ENCODE results near the gene BMP6. TPM values are rescaled to one million over a fixed set of nuclear protein-coding genes. Genes with fewer than 3 reads are reported as not detected.
"Not testable (repeated sequence)": the region's sequence is repeated elsewhere in the genome, so short reads cannot be mapped to it uniquely, and the experiment has no call there.

BMP6 gene
- total RNA-seq, 1 donor from 2014 or later = 0.41 TPM

- H4K20me1 ChIP-seq (ENCODE audit: low read depth) = peaks cover 36% of the 10 kb centered on the region
- H3K27ac ChIP-seq = no peak overlapping the region
- H3F3A ChIP-seq (ENCODE audit: low read depth) = peaks cover 17% of the 10 kb centered on the region
- no peaks in the 10 kb centered on the region for H3K9me3 Mint-ChIP-seq
- TF ChIP-seq CTCF (IDR thresholded peaks at IDR 0.05) (no peak), EZH2phosphoT487 (IDR thresholded peaks at IDR 0.05) (no peak), EZH2 (IDR thresholded peaks at IDR 0.05) (no peak)
- peaks cover 17% of the 10 kb centered on the region for H3K4me1 ChIP-seq
- no peak overlapping the region for H3K27ac Mint-ChIP-seq
- no peaks in the 10 kb centered on the region for H3K9me3 ChIP-seq (ENCODE audit: low read depth)
- H3K4me2 ChIP-seq = no peak overlapping the region
- peaks cover 8% of the 10 kb centered on the region for H3K36me3 ChIP-seq
- H3K36me3 Mint-ChIP-seq = peaks cover 48% of the 10 kb centered on the region
- H2AFZ ChIP-seq (replicated peaks) = no peak overlapping the region
- no peak overlapping the region for H3K4me3 Mint-ChIP-seq
- no peaks in the 10 kb centered on the region for H3K27me3 Mint-ChIP-seq (ENCODE audit: insufficient read depth, low read depth)
- no peak for DNase-seq (ENCODE audit: low spot score)
- H3K79me2 ChIP-seq (ENCODE audit: low read depth) = no peaks in the 10 kb centered on the region
- H3K27me3 ChIP-seq = no peaks in the 10 kb centered on the region
- H3K4me3 ChIP-seq = no peak overlapping the region
- H3K9ac ChIP-seq = no peak overlapping the region
- no peaks in the 10 kb centered on the region for H3K4me1 Mint-ChIP-seq
Measured at GRCh38 chr6:7897461-7898192, 171.7 kb downstream of the BMP6 start.

- not testable (repeated sequence) for H2AFZ ChIP-seq (replicated peaks); H3K4me2 ChIP-seq; H3K9ac ChIP-seq; H3K27me3 ChIP-seq; H3K4me3 Mint-ChIP-seq; H3K4me1 Mint-ChIP-seq; H3K79me2 ChIP-seq (ENCODE audit: low read depth); H3K4me3 ChIP-seq; H3K27me3 Mint-ChIP-seq (ENCODE audit: insufficient read depth, low read depth); H3K36me3 ChIP-seq; DNase-seq (ENCODE audit: low spot score); H3K27ac ChIP-seq; H3K9me3 ChIP-seq (ENCODE audit: low read depth); H3K9me3 Mint-ChIP-seq; H3K27ac Mint-ChIP-seq
- Histone ChIP-seq H3F3A (ENCODE audit: low read depth) (peaks cover 17% of the 10 kb centered on the region), H3K4me1 (peaks cover 17% of the 10 kb centered on the region), H4K20me1 (ENCODE audit: low read depth) (peaks cover 36% of the 10 kb centered on the region)
- peaks cover 52% of the 10 kb centered on the region for H3K36me3 Mint-ChIP-seq
Measured at GRCh38 chr6:7898193-7898586, 172.3 kb downstream of the BMP6 start.

GRCh38 chr6:7899101-7899888, 173.4 kb downstream of the BMP6 start:
- H3K36me3 Mint-ChIP-seq = peaks cover 46% of the 10 kb centered on the region
- H3K27me3 ChIP-seq = no peaks in the 10 kb centered on the region
- H3K27ac Mint-ChIP-seq = no peak overlapping the region
- no peak overlapping the region for H3K4me3 Mint-ChIP-seq
- H3K27me3 Mint-ChIP-seq (ENCODE audit: insufficient read depth, low read depth) = no peaks in the 10 kb centered on the region
- peaks cover 36% of the 10 kb centered on the region for H4K20me1 ChIP-seq (ENCODE audit: low read depth)
- H3K9me3 Mint-ChIP-seq = no peaks in the 10 kb centered on the region
- H3K4me3 ChIP-seq = no peak overlapping the region
- H3K27ac ChIP-seq = peak overlapping the region; percentile 71
- H3K79me2 ChIP-seq (ENCODE audit: low read depth) = no peaks in the 10 kb centered on the region
- peaks cover 17% of the 10 kb centered on the region for H3K4me1 ChIP-seq
- H3K9ac ChIP-seq = no peak overlapping the region
- no peak overlapping the region for H2AFZ ChIP-seq (replicated peaks)
- peak overlapping the region; percentile 5 for H3K4me2 ChIP-seq
- no peaks in the 10 kb centered on the region for H3K4me1 Mint-ChIP-seq
- peaks cover 8% of the 10 kb centered on the region for H3K36me3 ChIP-seq
- H3K9me3 ChIP-seq (ENCODE audit: low read depth) = no peaks in the 10 kb centered on the region
- TF ChIP-seq CTCF (IDR thresholded peaks at IDR 0.05) (peak; percentile 37), EZH2phosphoT487 (IDR thresholded peaks at IDR 0.05) (no peak)
- DNase-seq (ENCODE audit: low spot score) = peak; percentile 60
- H3F3A ChIP-seq (ENCODE audit: low read depth) = peaks cover 17% of the 10 kb centered on the region

- DNase-seq (ENCODE audit: low spot score) = no peak
- Mint-ChIP-seq H3K27me3 (ENCODE audit: insufficient read depth, low read depth) (no peaks in the 10 kb centered on the region), H3K27ac (no peak overlapping the region), H3K4me1 (no peaks in the 10 kb centered on the region), H3K36me3 (peaks cover 47% of the 10 kb centered on the region), H3K4me3 (no peak overlapping the region), H3K9me3 (no peaks in the 10 kb centered on the region)
- Histone ChIP-seq H4K20me1 (ENCODE audit: low read depth) (peaks cover 36% of the 10 kb centered on the region), H3K4me1 (peaks cover 17% of the 10 kb centered on the region), H3F3A (ENCODE audit: low read depth) (peaks cover 17% of the 10 kb centered on the region), H3K4me2 (no peak overlapping the region), H3K36me3 (peaks cover 6% of the 10 kb centered on the region), H3K27ac (peak overlapping the region; percentile 71), H2AFZ (replicated peaks) (no peak overlapping the region), H3K4me3 (no peak overlapping the region), H3K9me3 (ENCODE audit: low read depth) (no peaks in the 10 kb centered on the region), H3K9ac (no peak overlapping the region), H3K79me2 (ENCODE audit: low read depth) (no peaks in the 10 kb centered on the region), H3K27me3 (no peaks in the 10 kb centered on the region)
- TF ChIP-seq CTCF (IDR thresholded peaks at IDR 0.05) = no peak
- no peak for TF ChIP-seq EZH2phosphoT487 (IDR thresholded peaks at IDR 0.05)
- no peak for TF ChIP-seq EZH2 (IDR thresholded peaks at IDR 0.05)
Measured at GRCh38 chr6:7899889-7900213, 174.0 kb downstream of the BMP6 start.
